CD4-positive, alpha-beta T cell (primary cell): Measurements from ENCODE around the gene UBE2I. TPM values are rescaled to one million over a fixed set of nuclear protein-coding genes. Genes with fewer than 3 reads are reported as not detected.

Experiments used
- ATAC-seq: fragments of 200-7000 bp; cut with Tn5 transposase; one replicate; pipeline ENCODE4 v1.10.0; 2022; ENCODE audit warnings: mild to moderate bottlenecking; ENCODE audit not compliant: poor library complexity
- CTCF ChIA-PET: fragments of 350-600 bp; sonication (Branson Sonifier 250); formaldehyde crosslinking; loops from one replicate; lab custom pipeline; 2021; ENCODE audit warnings: antibody characterized with exemption, inconsistent platforms; lab: Charles Lee
- POLR2A ChIA-PET: fragments of 350-600 bp; sonication (Branson Sonifier 250); formaldehyde crosslinking; loops from one replicate; lab custom pipeline; 2021; ENCODE audit warnings: antibody characterized with exemption, inconsistent platforms; lab: Charles Lee
- DNase-seq, 14 experiments: peaks; one replicate each; pipeline ENCODE4 v3.0.0-alpha.2; 2013 to 2020; ENCODE audit warnings: mixed read lengths in 2 of 14
- H3K27ac ChIP-seq, 2 donors: one replicate each; pipeline versions ENCODE4 v1.5.1 to v1.7.0; 2013; ENCODE audit warnings: low read length in 2 of 2, low read depth in 1 of 2, mild to moderate bottlenecking in 1 of 2
- H3K27me3 ChIP-seq, 2 experiments: 1 replicate in 1 of 2; 2 replicates in 1 of 2; pipeline versions ENCODE4 v1.6.1 to v1.7.0; 2013; ENCODE audit warnings: low read length in 2 of 2, control low read depth in 1 of 2, mild to moderate bottlenecking in 1 of 2, moderate library complexity in 1 of 2; ENCODE audit not compliant: insufficient read depth in 2 of 2, control insufficient read depth in 1 of 2
- H3K36me3 ChIP-seq: one replicate; pipeline ENCODE4 v1.6.1; 2013; ENCODE audit warnings: low read length, control low read depth; ENCODE audit not compliant: insufficient read depth
- H3K4me1 ChIP-seq: one replicate; pipeline ENCODE4 v1.6.1; 2013; ENCODE audit warnings: low read length, control low read depth; ENCODE audit not compliant: insufficient read depth
- H3K4me3 ChIP-seq: one replicate; pipeline ENCODE4 v1.5.1; 2013; ENCODE audit warnings: mild to moderate bottlenecking, low read length, moderate library complexity
- H3K9me3 ChIP-seq, 2 experiments: 1 replicate in 1 of 2; 2 replicates in 1 of 2; pipeline versions ENCODE4 v1.6.1 to v1.7.0; 2013; ENCODE audit warnings: low read length in 2 of 2, mild to moderate bottlenecking in 2 of 2, control low read depth in 1 of 2, moderate library complexity in 1 of 2; ENCODE audit not compliant: control insufficient read depth in 1 of 2, insufficient read depth in 1 of 2
- H3K27ac Mint-ChIP-seq: one replicate; pipeline ENCODE4 v1.8.0; 2020; ENCODE audit warnings: mixed read lengths
- H3K27me3 Mint-ChIP-seq: one replicate; pipeline ENCODE4 v1.8.0; 2021; ENCODE audit warnings: mixed read lengths
- H3K36me3 Mint-ChIP-seq: one replicate; pipeline ENCODE4 v1.8.0; 2021; ENCODE audit warnings: low read depth, mixed read lengths
- H3K4me1 Mint-ChIP-seq: one replicate; pipeline ENCODE4 v1.8.0; 2021; ENCODE audit warnings: low read depth, mixed read lengths
- H3K4me3 Mint-ChIP-seq: one replicate; pipeline ENCODE4 v1.8.0; 2020; ENCODE audit warnings: mild to moderate bottlenecking, mixed read lengths
- H3K9me3 Mint-ChIP-seq: one replicate; pipeline ENCODE4 v1.8.0; 2020; ENCODE audit warnings: mixed read lengths
- CTCF ChIP-seq: fragments of 200-600 bp; IDR thresholded peaks from one replicate; pipeline ENCODE4 v1.8.0; 2022; ENCODE audit warnings: antibody characterized with exemption, mild to moderate bottlenecking
- intact Hi-C, 2 experiments: fragments of 100-400 bp; cut with DNase I in 1 of 2; cut with micrococcal nuclease in 1 of 2; formaldehyde crosslinking; loops; one replicate each; pipeline versions ENCODE4 v1.15.1 to v1.9.0; 2023 to 2025; cut with DNase I, micrococcal nuclease
- total RNA-seq, 174 experiments: library from RNA in 2 of 174; stranded (reverse) in 2 of 174; gene quantifications; one replicate each; pipeline ENCODE4 v1.2.3 and lab custom pipeline; 2021 to 2026

UBE2I gene
- total RNA-seq, 2 experiments from 2014 or later, result 247 to 252 TPM

GRCh38 chr16:1297018-1297696 is 12.3 kb upstream of the UBE2I start:
- peaks cover 43% of the 10 kb centered on the region for H3K27me3 Mint-ChIP-seq
- H3K4me3 Mint-ChIP-seq, result no peak overlapping the region

GRCh38 chr16:1298406-1298805 is 11.0 kb upstream of the UBE2I start:
- H3K27ac ChIP-seq, result no peak overlapping the region
- peaks cover 0 to 5% of the 10 kb centered on the region in 2 experiments for H3K9me3 ChIP-seq
- peaks cover 8% of the 10 kb centered on the region for H3K4me1 Mint-ChIP-seq
- TF ChIP-seq CTCF, result no peak
- H3K4me3 ChIP-seq, result no peak overlapping the region
- H3K27ac Mint-ChIP-seq, result no peak overlapping the region
- H3K9me3 Mint-ChIP-seq, result no peaks in the 10 kb centered on the region
- intact Hi-C loops, result no loop called here
- ChIA-PET CTCF (no interaction called here), POLR2A (no interaction called here)
- H3K4me3 Mint-ChIP-seq, result no peak overlapping the region
- no peaks in the 10 kb centered on the region for H3K36me3 Mint-ChIP-seq
- peaks cover 0 to 6% of the 10 kb centered on the region in 2 experiments for H3K27me3 ChIP-seq
- H3K36me3 ChIP-seq, result no peaks in the 10 kb centered on the region
- ATAC-seq (no peak), DNase-seq (no peak)
- peaks cover 22% of the 10 kb centered on the region for H3K4me1 ChIP-seq
- H3K27me3 Mint-ChIP-seq, result peaks cover 36% of the 10 kb centered on the region

More at GRCh38 chr16:1297018-1297696, 12.3 kb upstream of the UBE2I start:
- no peak overlapping the region for H3K27ac ChIP-seq
- H3K27me3 ChIP-seq, result peaks cover 3 to 8% of the 10 kb centered on the region in 2 experiments
- H3K4me1 Mint-ChIP-seq, result peaks cover 6% of the 10 kb centered on the region
- H3K9me3 Mint-ChIP-seq, result no peaks in the 10 kb centered on the region
- ChIA-PET POLR2A (interaction anchor here (1.3 kb wide), 1 partner anchor 12 kb away, joined by 3 read pairs; the partner anchor contains the start of gene UBE2I), CTCF (interaction anchor here (0.6 kb wide), 1 partner anchor 879 kb away, joined by 4 read pairs; no protein-coding TSS in a partner anchor)
- DNase-seq (no peak), ATAC-seq (no peak)
- H3K36me3 ChIP-seq, result no peaks in the 10 kb centered on the region
- H3K9me3 ChIP-seq, result peaks cover 0 to 5% of the 10 kb centered on the region in 2 experiments
- peaks cover 13% of the 10 kb centered on the region for H3K4me1 ChIP-seq
- no peak for TF ChIP-seq CTCF
- H3K27ac Mint-ChIP-seq, result no peak overlapping the region
- intact Hi-C loops, result no loop called here
- H3K36me3 Mint-ChIP-seq, result no peaks in the 10 kb centered on the region
- H3K4me3 ChIP-seq, result no peak overlapping the region

GRCh38 chr16:1299012-1299867 is 10.2 kb upstream of the UBE2I start:
- POLR2A ChIA-PET, result no interaction called here
- no peak for ATAC-seq
- Mint-ChIP-seq H3K4me1 (peaks cover 16% of the 10 kb centered on the region), H3K4me3 (no peak overlapping the region), H3K27ac (no peak overlapping the region), H3K27me3 (peaks cover 28% of the 10 kb centered on the region), H3K36me3 (no peaks in the 10 kb centered on the region), H3K9me3 (no peaks in the 10 kb centered on the region)
- peaks cover 0 to 5% of the 10 kb centered on the region in 2 experiments for H3K9me3 ChIP-seq
- no peak for DNase-seq
- TF ChIP-seq CTCF, result no peak
- CTCF ChIA-PET, result no interaction called here
- intact Hi-C loops, result no loop called here
- H3K36me3 ChIP-seq, result no peaks in the 10 kb centered on the region
- H3K27ac ChIP-seq, result no peak overlapping the region
- H3K4me3 ChIP-seq, result no peak overlapping the region
- H3K27me3 ChIP-seq, result peaks cover 0 to 6% of the 10 kb centered on the region in 2 experiments
- peaks cover 30% of the 10 kb centered on the region for H3K4me1 ChIP-seq
